ENCODE results near the gene MRPL24.

MRPL24 gene

DNA sequence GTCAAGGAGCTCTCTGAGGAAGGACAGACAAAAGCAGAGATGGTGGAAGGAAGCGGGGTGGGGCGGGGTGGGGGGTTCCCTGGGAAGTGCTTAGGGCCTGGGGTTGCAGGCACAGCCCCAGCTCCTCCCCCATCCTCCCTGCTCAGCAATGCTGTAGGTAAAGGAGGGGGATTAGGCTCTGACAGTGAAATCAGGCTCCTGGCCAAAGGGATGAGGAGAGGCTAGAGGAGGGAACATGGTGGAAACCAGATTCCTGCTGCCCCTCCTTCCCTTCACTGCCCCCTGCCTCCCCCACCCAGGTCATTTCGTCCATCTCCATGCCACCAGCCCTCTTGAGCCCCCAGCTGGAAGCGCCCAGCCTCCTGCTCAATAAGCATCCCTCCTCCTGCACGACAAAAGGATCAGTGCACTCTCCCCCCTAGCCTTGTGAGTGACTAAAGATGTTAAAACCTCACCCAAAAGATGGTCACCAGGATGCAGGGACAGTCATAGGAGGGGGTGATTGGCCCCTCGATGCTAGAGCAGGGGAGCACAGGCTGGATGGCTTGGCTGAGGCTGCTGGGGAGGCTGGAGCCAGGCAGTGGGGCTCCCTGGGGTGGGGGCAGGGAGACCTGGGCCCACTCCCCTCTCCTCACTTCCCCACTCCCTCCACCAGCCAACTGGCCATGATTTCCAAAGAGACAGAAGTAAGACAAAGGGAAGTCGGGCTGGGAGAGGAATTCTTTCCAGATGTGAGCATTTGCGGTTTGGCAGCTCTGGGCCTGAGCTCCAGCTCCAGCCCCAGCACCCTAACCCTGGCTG, 33.3 kb downstream of the MRPL24 start:
- DNase-seq, result no peak

DNA sequence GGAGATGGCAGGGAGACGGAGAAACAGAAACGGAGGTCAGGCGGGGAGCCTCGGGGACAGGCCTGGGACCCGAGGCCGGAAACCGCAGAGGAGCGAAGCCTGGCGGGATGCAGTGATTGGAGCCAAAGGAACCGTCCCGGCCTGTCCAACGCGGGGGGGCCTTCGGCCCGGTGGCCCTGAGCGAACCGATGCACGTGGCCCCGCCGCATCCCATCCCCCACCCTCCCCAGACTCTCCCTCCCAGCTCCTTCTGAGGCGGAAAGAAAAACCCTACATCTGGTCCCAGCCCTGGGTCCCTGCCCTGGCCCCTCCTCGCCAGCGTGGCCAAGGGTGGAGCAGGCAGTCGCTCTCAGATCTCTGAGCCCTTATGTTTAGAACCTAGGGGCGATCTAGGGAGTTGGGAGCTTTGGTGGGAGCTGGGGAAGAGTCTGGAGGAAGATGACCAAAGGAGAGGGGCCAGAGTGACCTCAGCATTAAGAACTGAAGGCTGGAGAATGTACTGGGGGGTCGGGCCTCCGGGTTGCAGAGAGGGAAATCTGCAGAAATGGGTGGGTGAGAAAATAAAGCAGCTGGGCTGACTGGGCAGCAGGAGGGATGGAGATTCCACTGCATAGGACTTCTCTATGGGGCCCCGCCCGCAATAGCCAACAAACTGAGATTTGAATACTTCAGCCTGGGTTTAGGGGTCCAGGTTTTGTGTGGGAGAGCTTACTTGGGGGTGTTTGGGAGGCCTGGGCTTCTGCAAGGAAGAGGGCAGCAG, 34.1 kb downstream of the MRPL24 start:
- DNase-seq, result no peak

DNA sequence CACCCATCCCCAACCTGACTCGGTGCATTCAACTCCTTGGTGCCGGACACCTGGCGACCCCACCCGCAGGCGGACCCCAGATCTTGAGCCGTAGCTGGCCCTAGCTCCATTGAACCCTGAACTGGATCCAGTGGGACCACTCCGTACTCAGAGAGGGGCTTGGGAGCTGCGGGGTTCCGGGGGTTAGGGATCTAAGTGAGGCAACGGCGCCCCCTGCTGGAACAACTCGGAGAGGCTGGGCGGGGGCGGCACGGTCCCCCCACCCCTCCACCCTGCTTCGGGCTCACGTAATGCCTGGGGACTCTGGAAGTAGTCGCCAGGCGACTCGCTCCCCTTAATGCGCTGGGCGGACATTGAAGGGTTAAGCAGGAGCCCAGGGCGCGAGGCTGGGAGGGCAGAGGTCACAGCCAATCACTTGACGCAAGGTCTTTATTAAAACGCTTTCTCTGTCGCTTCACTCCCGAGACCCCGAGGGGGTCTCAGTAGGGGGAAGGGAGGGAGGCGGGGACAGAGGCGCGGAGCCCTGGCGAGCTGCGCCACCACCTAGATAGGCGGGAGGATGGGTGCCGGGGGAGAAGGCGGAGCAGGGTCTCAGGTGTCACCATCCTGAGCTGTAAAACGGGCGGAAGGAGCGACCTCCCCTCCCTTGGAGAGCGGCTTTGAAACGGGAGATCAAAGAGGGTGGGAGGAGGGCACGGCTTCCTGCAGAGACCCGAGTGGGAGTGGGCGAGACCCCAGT, 34.8 kb downstream of the MRPL24 start:
- DNase-seq, result peak; percentile 74

DNA sequence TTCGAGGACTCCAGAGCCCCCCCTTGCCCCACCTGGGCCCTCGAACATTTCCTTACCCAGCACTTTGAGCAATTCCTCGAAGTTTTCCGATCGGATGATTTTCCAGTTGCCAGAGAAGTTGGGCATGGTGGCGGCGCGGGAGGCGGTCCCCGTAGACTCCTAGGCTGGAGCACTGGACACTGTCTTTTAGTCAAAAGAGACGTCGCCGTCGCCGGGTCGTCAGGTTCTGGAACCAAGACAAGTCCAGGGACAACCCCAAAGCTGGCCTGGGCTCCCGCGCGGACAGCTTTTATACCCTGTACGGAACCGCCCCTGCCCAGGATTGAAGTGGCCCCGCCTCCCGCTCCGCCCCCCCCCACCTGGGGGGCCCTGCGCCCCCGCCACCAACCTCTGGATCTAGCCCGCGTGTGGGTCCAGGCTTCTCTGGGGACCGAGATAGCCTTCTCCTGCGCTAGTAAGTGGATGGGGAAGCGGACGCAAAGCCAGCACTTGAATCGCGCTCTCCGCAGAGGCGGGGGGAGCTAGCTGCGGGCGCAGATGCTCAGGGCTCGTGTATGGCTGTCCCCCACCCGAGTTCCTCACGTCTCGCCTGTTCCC, 35.5 kb downstream of the MRPL24 start, which contains the start of gene CRABP2:
Gene CRABP2 (minus strand): TSS at position 263 of the 597 bp plus-strand sequence. CDS start 137 bp downstream, at position 126.
- no peak for DNase-seq

DNA sequence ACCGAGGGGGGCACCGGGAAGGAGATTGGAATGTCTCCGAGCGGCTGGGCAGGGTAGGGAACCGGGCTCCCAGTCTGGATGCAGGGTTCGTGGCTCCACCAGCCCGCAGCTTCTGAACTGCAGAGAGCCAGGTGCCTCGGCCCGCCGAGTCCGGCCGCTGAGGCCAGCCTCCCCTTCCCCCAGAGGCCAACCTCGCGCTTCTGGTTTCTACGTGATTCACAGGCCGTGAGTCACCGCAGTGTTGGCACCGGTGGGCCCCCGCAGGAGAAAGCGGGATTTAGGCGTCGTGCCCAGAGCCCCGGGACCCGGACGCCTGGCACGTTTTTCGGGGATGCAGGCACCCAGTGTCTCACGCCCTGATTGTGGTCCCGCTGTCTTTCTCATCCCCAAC, 36.0 kb downstream of the MRPL24 start:
- no peak for DNase-seq

DNA sequence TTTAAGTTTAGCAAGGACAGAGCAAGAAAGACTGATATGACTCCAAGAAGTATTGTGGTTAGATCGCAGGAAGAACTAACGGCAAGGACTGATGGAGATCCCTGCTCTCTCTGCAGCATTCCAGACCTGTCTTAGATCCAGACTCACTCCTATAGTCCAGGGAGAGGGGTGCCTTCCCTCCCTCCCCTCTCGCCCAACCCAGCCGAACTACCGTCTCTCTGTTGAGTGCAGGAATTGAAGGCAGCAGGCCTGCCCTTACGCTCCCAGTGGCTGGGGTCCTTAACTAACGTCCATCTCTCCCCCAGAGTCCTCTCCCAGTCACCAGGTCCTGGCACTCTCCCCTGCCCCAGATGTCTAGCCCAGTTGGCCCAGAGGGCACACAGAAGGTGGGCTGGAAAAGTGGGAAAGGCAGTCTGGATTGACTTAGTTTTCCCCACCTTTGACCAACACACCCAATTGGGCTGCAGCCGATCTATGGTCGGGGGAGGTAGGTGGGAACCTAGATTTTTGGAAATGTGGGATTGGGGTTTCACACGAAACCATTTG, 36.6 kb downstream of the MRPL24 start:
- DNase-seq, result no peak

DNA sequence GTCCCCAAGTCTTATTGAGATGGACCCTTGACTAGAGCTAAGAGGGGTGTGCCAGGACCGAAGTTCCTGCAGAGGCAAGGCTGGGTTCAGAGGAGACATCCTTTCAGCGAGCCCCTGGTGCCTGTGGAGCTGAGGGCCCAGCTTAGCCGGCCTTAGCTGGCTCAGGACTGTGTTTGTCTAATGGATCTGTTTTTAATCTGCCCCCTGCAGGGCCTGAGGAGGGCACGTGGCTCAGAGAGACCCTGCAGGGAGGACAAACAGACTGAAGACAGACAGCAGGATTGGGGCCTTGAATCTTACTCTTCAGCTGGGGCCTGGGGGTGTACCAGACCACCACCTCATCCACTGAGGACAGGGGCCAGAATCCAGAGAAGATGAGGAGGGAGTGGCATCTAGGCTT, 37.1 kb downstream of the MRPL24 start:
- no peak for DNase-seq

DNA sequence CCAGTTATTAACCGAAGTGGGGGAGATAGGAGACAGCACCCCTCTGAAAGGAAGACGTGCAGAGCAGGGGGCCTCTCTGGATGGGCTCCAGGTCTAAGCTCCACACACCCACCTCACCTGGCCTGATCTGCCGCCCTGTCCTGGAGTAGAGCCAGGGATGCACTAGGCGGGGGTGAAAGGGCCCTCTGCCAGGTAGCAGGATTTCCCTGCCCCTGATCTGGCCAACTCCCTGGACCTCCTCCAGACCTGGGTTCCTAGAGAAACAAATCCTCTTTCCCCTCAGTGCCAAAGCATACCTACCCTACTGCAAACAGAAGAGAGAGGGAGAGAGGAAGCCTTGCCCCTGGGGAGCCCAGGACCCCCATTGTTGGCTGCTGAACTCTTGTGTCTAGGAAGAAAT, 37.6 kb downstream of the MRPL24 start:
- DNase-seq, result no peak

DNA sequence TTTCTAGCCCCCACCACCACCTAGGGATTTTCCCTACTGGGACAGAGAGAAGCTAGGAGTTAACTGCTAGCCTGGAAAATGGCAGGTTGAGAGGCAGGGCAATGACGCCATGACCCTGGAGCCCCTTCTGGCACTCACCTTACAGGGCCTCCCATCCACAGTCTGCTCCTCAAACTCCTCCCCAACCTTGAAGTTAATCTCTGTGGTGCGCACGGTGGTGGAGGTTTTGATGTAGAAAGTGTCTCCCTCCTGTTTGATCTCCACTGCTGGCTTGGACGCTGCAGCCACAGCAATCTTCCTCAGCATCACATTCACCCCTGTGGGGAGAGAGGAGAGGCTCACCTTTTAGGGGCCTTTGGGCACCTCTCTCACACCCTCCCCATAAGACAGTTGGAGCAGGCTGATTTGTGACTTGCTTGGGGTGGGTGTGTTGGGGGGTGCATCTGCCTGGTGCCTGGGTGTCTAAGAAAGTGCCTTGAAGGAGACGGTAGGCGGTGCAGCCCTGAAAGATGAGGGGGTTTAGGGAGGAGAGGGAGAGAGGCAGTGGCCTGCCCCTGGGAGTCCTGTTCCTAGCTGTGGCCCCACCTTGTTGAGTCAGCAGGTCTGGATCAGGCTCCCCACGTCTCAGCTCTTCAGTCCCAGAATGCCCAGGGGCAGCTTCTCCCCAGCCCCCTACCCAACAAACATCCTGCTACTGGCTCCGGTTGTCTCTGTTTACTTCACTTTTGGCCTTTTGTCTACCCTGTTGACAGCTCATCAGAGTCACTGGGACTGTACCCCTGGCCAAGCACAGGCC, 40.0 kb downstream of the MRPL24 start:
- no peak for DNase-seq

DNA sequence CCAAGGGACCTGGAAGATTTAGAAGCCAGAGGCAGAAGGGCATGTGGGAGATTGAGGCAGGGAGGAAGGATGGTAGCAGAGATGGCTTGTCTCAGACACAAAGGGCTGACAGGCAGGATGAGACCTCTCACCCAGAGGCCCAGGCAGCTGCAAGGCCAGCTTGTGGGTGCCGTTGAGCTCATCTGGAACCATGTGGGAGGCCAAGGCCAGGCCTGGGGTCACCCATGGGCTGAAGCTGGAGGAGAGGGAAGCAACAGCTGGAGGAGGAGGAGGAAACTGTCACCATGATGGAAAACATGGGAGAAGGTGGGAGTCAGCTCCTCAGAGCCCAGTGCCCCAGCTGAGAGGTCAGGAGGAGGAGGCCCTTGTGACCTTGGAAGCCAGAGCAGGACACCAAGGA, 41.9 kb downstream of the MRPL24 start:
- no peak for DNase-seq

DNA sequence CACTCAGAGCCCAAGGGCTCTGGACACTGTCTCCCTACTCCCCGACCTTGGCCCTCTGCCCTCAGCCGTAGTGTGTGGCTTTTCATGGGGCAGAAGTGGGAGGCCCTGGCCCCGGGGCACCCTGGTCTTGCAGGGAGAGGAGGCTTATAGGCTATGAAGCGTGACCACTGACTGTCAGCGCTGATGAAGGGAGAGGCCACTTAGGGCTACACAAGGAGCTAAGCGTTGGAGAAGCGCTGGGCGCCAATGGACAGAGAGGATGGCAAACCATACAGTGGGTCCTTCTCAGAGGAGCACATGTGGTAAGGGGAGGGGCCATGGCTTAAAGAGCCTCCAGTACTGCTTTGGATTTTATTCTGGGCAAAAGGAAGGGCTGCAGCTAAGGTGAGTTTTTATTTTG, 43.4 kb downstream of the MRPL24 start:
- no peak for DNase-seq

DNA sequence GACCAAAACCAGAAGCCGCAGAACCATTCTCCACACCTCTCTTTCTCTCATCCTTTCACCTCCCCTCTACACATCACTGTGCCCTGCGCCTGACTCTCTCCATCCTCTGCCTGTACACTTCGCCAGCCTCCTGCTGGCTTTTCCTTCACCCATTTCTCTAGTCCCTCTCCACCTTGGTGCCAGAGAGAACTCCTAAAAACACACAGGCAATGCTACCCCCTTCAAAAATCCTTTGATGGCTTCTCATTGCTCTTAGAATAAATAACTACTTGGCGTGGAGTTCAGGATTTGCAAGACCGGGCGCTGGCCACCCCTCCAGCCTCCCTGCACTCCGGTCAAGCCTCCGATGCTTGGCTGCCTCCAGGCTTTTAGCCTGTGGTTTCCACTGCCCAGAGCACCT, 44.1 kb downstream of the MRPL24 start:
- DNase-seq, result no peak

DNA sequence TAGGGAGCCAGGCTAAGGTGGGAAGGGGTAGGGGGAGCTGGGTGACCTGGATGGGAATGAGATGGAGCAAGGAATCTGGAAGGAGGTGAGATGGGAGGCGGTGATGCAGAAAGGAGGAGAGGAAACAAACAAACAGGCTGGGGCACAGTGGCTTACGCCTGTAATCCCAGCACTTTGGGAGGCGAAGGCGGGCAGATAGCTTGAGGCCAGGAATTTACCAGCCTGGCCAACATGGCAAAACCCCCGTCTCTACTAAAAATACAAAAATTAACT, 46.3 kb downstream of the MRPL24 start:
- no peak for DNase-seq

DNA sequence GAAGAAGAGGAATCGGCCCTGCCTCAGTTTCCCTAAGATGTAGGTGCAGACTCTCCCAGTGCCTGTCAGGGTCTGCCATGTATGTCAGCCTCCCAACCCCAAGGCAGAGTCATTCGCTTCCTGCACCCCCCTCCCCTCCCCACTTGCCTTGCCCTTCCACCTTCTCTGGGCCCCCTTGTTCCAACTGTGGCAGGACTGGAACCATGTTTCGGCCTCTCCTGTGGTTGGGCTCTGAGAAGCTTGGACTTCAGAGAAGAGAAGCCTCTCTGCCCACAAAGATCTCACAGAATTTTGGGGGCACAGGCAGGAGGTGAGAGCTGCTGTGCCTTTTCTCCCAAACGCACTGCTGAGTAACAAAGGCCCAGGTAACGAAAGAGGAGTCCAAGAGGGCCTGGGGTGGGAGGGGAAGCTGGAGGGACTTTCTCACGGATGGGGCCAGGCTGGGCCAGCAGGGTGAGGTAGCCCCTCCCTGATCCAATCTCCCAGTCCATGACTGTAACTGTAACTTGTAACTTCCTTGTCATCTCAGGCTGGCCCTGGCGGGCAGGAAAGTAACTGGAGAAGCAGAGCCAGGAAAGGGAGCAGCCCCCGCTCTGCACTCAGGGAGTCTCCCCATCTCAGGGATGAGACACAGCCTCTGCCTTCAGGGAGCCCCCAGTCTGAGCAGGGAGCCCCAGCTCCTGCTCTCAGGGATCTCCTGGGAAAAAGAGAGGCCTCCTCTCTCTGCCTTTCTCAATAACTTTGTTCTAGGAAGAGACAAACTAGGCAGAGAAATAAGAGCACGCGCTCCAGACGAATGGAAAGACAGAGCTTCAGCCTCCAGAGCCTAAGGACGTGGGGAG, 46.8 kb downstream of the MRPL24 start:
- DNase-seq, result peak; percentile 49

DNA sequence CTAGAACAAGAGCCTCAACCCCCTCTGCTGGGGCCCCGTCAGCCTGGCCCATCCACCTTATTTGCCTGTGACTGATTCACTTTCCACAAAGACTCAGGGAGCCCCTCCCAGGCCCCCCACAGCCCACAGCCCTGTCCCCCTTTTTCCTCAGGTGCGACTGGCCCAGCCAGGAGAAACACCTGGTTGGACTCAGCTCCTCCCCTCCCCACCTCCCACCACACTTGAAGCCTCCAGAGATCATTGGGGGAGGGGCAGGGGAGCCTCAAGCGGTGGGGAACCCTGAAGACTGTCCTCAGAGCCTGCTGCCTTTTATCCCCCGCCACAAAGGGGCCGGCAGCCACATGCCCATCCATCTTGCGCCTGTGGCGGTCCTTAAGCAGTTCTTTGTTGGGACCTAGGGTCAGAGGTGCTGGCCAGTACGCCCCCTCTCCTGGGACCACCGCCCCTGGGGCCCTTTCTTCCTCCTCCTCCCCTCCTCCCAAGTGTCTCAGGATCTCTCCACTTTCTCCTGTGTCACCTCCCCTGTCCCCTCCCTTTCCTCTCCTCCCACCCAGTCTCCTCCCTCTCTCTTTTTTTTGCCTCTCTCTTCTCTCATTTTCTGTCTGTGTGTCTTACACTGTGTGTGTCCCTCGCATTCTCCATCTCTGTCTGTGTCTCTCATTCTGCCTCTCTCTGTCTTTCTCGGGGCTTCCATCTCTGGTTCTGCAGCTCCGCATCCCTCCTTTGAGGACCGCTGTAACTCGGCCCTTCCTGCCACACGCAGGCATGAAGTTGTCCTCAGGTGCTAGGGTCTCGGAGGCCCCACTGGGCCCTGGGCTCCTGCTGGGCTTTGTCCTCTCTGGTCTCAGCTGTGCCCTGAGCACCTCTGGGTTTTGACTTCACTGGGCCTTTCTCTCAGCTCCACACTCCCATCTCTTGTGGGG, 47.7 kb downstream of the MRPL24 start:
- DNase-seq, result peak; percentile 88

DNA sequence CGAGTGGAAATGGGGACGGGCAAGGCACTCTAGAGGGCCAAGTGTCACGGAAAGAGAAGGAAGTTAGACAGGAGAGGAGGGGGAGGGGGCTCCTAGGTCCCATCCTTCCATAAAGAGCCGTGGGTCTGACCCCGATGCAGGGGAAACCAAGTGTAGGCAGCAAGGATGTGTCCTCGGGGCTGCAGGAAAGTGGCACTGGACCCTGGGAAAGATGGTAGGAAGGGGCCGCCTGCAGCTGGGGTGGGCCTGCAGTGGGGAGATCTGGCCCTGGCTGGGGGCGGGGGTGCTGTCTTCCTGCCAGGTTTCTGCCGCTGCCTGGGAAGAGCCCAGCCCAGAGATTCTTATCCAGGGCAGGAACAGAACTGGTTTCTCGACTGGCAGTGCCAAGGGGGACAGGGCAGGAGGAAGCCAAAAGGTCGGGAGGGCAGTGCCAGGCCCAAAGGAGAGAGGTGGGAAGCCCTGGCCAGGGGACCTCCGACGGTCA, 48.4 kb downstream of the MRPL24 start:
- DNase-seq, result no peak

DNA sequence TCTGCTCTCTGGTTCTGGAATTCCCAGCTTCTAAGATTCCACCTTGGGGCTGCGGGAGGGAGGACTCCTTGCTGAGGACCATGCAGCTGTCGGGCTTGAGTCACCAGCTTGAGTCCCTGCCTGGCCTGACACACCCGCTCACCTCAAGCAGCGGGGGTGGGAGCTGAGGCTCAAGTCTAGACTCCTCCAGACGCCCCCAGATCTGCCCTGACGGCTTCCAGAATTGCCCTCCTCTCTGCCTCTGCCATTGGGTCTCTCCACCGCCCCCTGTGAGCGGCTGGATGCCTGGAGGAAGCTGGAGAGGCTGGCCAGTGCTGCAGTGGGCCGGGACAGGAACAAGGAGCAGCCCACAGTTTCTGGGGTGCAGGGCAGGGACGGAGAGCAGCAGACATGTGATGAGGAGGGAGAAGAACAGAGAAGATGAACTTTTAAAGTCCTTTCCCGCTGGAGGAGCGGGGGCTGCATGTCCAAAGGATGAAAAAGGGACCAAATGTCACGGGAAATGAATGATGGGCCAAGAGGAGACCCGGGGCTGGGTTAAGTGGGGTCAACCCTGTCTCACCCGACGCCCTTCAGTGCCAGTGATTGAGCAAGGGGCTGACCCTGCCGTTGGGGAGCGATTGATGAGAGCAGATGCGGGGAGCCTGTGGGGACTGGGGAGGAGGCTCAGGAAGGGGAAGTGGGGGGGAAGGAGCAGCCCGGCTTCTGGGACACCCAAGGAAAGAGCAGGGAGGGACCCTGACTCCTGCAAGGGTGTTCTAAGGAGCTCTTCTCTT, 49.0 kb downstream of the MRPL24 start:
- no peak for DNase-seq

DNA sequence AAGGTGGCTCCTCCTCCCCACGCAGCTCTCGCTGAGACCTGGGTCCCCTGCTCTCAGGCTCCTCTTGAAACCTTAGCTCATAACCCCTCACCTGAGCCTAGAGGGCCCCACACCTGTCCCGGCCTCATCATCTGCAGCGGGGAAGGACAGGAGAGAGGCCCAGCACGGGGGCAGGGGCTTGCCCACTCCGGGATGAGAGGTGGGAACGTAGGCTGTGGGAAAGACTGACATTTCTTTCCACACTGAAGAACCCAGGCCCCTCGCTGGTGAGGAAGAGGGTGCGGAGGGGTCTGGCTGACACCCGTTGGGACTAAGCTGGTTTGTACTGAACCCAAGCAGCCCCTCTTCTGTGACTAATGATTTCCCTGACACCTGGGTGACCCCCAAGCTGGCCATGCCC, 49.7 kb downstream of the MRPL24 start:
- no peak for DNase-seq

DNA sequence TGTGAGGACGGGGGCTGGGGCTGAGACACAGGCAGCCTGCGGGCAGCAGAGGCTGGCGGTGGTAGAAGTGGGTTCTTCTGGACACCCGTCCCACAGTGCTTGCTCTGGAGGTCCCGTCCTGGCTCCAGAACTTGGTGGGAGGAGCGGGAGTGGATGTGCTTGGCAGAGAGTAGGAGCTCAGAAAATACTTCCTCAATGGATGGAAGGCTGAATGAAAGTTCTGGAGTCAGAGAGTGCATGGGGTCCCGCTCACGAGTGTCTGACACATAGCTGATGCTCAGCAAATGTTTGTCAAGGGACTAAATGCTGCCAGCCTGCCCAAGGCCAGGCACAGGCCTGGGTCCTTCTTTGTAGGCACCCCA, 50.2 kb downstream of the MRPL24 start:
- no peak for DNase-seq
